ENCODE measurements around the gene NF1.
"Not testable (repeated sequence)": the region's sequence is repeated elsewhere in the genome, so short reads cannot be mapped to it uniquely, and the experiment has no call there.

The NF1 gene

GRCh38 chr17:31158746-31159377 lies 64.1 kb downstream of the NF1 start:
- Histone ChIP-seq H3K27ac (no peak overlapping the region), H3K4me3 (no peak overlapping the region)
- TF ChIP-seq, protein P1, sequence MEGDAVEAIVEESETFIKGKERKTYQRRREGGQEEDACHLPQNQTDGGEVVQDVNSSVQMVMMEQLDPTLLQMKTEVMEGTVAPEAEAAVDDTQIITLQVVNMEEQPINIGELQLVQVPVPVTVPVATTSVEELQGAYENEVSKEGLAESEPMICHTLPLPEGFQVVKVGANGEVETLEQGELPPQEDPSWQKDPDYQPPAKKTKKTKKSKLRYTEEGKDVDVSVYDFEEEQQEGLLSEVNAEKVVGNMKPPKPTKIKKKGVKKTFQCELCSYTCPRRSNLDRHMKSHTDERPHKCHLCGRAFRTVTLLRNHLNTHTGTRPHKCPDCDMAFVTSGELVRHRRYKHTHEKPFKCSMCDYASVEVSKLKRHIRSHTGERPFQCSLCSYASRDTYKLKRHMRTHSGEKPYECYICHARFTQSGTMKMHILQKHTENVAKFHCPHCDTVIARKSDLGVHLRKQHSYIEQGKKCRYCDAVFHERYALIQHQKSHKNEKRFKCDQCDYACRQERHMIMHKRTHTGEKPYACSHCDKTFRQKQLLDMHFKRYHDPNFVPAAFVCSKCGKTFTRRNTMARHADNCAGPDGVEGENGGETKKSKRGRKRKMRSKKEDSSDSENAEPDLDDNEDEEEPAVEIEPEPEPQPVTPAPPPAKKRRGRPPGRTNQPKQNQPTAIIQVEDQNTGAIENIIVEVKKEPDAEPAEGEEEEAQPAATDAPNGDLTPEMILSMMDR (IDR thresholded peaks at IDR 0.05): no peak
- DNase-seq (ENCODE audit: low spot score): no peak

DNA sequence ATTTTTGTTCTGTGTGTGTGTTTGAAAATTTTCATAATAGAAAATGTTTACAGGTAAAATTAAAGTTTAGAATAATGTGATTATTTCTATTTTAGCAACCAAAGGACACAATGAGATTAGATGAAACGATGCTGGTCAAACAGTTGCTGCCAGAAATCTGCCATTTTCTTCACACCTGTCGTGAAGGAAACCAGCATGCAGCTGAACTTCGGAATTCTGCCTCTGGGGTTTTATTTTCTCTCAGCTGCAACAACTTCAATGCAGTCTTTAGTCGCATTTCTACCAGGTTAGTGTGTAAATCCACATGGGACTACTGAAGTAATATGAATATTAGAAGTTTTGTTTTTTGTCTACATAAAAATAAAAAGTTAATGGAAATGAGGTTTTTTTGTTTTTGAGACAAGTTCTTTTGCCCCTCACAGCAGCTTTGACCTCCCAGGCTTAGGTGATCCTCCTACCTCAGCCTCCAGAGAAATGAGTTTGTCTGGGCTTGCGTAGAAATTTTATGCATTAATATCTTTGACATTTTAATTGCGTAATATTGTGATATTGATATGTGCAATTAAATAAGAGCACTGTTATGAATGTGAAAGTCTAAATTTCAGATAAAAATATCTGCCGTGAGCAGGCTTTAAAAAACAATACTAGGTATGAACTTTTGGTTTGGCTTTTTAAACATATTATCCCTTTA lies 68.5 kb downstream of the NF1 start:
- DNase-seq (ENCODE audit: low spot score): no peak
- Histone ChIP-seq H3K27ac (no peak overlapping the region), H3K4me3 (no peak overlapping the region)
- TF ChIP-seq, protein P1 (IDR thresholded peaks at IDR 0.05): no peak

GRCh38 chr17:31167111-31167510 lies 72.3 kb downstream of the NF1 start:
- no peak for DNase-seq (ENCODE audit: low spot score)
- TF ChIP-seq, protein P1 (IDR thresholded peaks at IDR 0.05): no peak
- no peak overlapping the region for H3K27ac ChIP-seq
- no peak overlapping the region for H3K4me3 ChIP-seq

DNA sequence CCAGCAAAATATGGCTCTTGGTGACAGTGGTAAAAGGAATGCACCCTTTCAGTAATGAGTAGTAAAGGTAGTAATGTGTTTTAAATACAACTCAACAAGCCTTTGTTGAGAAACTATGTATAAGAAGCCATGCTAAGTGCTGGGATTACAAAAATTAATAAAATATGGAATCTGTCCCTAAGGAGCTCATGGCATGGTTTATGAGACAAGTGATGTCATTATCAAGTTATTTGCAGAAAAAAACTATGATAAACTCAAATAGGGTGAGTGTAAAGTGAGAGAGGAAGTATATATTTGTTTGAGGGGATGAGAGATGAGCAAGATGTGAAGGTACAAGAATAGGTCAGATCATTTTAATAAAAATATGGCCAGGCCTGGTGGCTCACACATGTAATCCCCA lies 76.9 kb downstream of the NF1 start:
- Histone ChIP-seq H3K4me3 (no peak overlapping the region), H3K27ac (no peak overlapping the region)
- TF ChIP-seq, protein P1 (IDR thresholded peaks at IDR 0.05): no peak
- DNase-seq (ENCODE audit: low spot score): no peak

- Histone ChIP-seq H3K27ac (no peak overlapping the region), H3K4me3 (no peak overlapping the region)
- TF ChIP-seq, protein P1 (IDR thresholded peaks at IDR 0.05): no peak
- DNase-seq (ENCODE audit: low spot score): no peak
These were observed 77.6 kb downstream of the NF1 start for GRCh38 chr17:31172388-31172787.

- Histone ChIP-seq H3K27ac (no peak overlapping the region), H3K4me3 (no peak overlapping the region)
- no peak for DNase-seq (ENCODE audit: low spot score)
- TF ChIP-seq, protein P1 (IDR thresholded peaks at IDR 0.05): no peak
These were observed 79.4 kb downstream of the NF1 start for GRCh38 chr17:31174215-31174614.

DNA sequence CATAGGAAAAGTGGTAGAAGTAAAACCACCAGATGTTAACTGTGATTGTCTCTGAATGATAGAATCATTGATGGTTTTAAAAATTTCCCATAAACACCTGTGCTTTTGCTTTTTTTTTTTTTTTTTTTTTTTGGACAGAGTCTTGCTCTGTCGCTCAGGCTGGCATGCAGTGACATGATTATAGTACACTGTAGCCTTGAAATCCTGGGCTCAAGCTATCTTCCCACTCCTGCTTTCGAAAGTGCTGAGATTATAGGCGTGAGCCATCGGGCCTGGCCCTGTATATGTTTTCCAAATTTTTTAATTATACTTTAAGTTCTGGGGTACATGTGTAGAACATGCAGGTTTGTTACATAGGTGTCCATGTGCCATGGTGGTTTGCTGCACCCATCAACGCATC lies 80.5 kb downstream of the NF1 start:
- TF ChIP-seq, protein P1 (IDR thresholded peaks at IDR 0.05): no peak
- H3K27ac ChIP-seq: no peak overlapping the region
- H3K4me3 ChIP-seq: no peak overlapping the region
- DNase-seq (ENCODE audit: low spot score): no peak

GRCh38 chr17:31176143-31176542 lies 81.4 kb downstream of the NF1 start:
- not testable (repeated sequence) for H3K4me3 ChIP-seq; H3K27ac ChIP-seq; DNase-seq (ENCODE audit: low spot score)

DNA sequence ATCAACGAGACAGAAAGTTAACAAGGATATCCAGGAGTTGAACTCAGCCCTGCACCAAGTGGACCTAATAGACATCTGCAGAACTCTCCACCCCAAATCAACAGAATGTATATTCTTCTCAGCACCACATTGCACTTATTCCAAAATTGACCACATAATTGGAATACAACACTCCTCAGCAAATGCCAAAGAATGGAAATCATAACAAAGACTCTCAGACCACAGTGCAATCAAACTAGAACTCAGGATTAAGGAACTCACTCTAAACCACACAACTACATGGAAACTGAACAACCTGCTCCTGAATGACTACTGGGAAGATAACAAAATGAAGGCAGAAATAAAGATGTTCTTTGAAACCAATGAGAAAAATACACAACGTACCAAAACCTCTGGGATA lies 84.2 kb downstream of the NF1 start:
- H3K27ac ChIP-seq; H3K4me3 ChIP-seq; DNase-seq (ENCODE audit: low spot score): not testable (repeated sequence)
